Middle frontal gyrus (tissue), 1 donor: ENCODE results near the gene MDK.

ENCODE experiments used
- DNase-seq: peaks from one replicate; pipeline ENCODE4 v3.0.0-alpha.2; 2015; ENCODE audit warnings: low spot score; ENCODE audit errors: extremely low spot score

Gene MDK

GRCh38 chr11:46381048-46381818 is at the start of gene MDK:
Gene MDK, plus strand, starts transcription at chr11:46381669. Its CDS starts 389 bp downstream, at chr11:46382058.
- DNase-seq: no peak

- DNase-seq: no peak
These were observed 49.3 kb upstream of the MDK start for GRCh38 chr11:46332093-46332567.

GRCh38 chr11:46332568-46333393 is 48.7 kb upstream of the MDK start:
- no peak for DNase-seq

- no peak for DNase-seq
These were observed 48.0 kb upstream of the MDK start for GRCh38 chr11:46333394-46333947.

GRCh38 chr11:46334211-46334610 is 47.3 kb upstream of the MDK start:
- no peak for DNase-seq

GRCh38 chr11:46335271-46335670 is 46.2 kb upstream of the MDK start:
- no peak for DNase-seq

GRCh38 chr11:46335890-46336562 is 45.4 kb upstream of the MDK start:
- DNase-seq: peak; percentile 67

- no peak for DNase-seq
These were observed 44.8 kb upstream of the MDK start for GRCh38 chr11:46336563-46337180.

GRCh38 chr11:46337626-46338345 is 43.7 kb upstream of the MDK start:
- no peak for DNase-seq

GRCh38 chr11:46338636-46338987 is 42.9 kb upstream of the MDK start:
- DNase-seq: no peak

GRCh38 chr11:46338988-46339666 is 42.3 kb upstream of the MDK start:
- DNase-seq: no peak

- DNase-seq: no peak
These were observed 41.7 kb upstream of the MDK start for GRCh38 chr11:46339816-46340215.

- DNase-seq: no peak
These were observed 40.0 kb upstream of the MDK start for GRCh38 chr11:46341454-46341853.

- DNase-seq: no peak
These were observed 39.2 kb upstream of the MDK start for GRCh38 chr11:46342239-46342638.

GRCh38 chr11:46343520-46343919 is 37.9 kb upstream of the MDK start:
- no peak for DNase-seq

GRCh38 chr11:46345131-46345597 is 36.3 kb upstream of the MDK start:
- DNase-seq: no peak

GRCh38 chr11:46345881-46346484 is 35.5 kb upstream of the MDK start:
- DNase-seq: no peak

GRCh38 chr11:46346886-46347636 is 34.4 kb upstream of the MDK start, which contains the start of gene DGKZ:
Gene DGKZ, plus strand, starts transcription at chr11:46347463. Its CDS starts 197 bp downstream, at chr11:46347660.
- peak; percentile 81 for DNase-seq
